Common myeloid progenitor, CD34-positive (primary cell): ENCODE measurements around the gene KRTAP4-9.
"Not testable (repeated sequence)": the region's sequence is repeated elsewhere in the genome, so short reads cannot be mapped to it uniquely, and the experiment has no call there.

Experiments used
- CTCF ChIA-PET: fragments of 350-600 bp; sonication (Branson Sonifier 250); formaldehyde crosslinking; loops from one replicate; lab custom pipeline; 2021; ENCODE audit warnings: antibody characterized with exemption; lab: Charles Lee
- POLR2A ChIA-PET: fragments of 350-600 bp; sonication (Branson Sonifier 250); formaldehyde crosslinking; loops from one replicate; lab custom pipeline; 2021; ENCODE audit warnings: antibody characterized with exemption; lab: Charles Lee
- DNase-seq, 3 donors: peaks; one replicate each; pipeline versions ENCODE4 v3.0.0 to v3.0.0-alpha.2; 2013
- H3K27ac ChIP-seq, 2 experiments: 1 replicate in 1 of 2; 2 replicates in 1 of 2; pipeline ENCODE4 v1.7.0; 2013; ENCODE audit warnings: inconsistent platforms in 2 of 2, low read length in 2 of 2, mild to moderate bottlenecking in 2 of 2, low read depth in 1 of 2, moderate library complexity in 1 of 2; ENCODE audit not compliant: severe bottlenecking in 2 of 2, insufficient read depth in 1 of 2, poor library complexity in 1 of 2
- H3K27me3 ChIP-seq, 5 experiments: replicated peaks in 2 of 5; 1 replicate in 3 of 5; 2 replicates in 2 of 5; pipeline versions ENCODE4 v1.6.1 to v1.7.0; 2013; ENCODE audit warnings: low read length in 4 of 5, mild to moderate bottlenecking in 2 of 5, moderate library complexity in 2 of 5, inconsistent platforms in 1 of 5; ENCODE audit not compliant: insufficient read depth in 5 of 5, control insufficient read depth in 4 of 5
- H3K36me3 ChIP-seq, 4 experiments: 1 replicate in 2 of 4; 2 replicates in 2 of 4; pipeline versions ENCODE4 v1.6.1 to v1.7.0; 2013; ENCODE audit warnings: low read length in 3 of 4, control low read depth in 1 of 4, mild to moderate bottlenecking in 1 of 4; ENCODE audit not compliant: control insufficient read depth in 4 of 4, insufficient read depth in 4 of 4
- H3K4me1 ChIP-seq, 4 experiments: 1 replicate in 3 of 4; 2 replicates in 1 of 4; pipeline versions ENCODE4 v1.6.1 to v1.7.1; 2013; ENCODE audit warnings: low read length in 3 of 4, mild to moderate bottlenecking in 3 of 4, control low read depth in 1 of 4, inconsistent platforms in 1 of 4, moderate library complexity in 1 of 4; ENCODE audit not compliant: control insufficient read depth in 4 of 4, insufficient read depth in 4 of 4; ENCODE audit errors: control extremely low read depth in 1 of 4
- H3K4me3 ChIP-seq, 7 experiments: 1 replicate in 4 of 7; 2 replicates in 3 of 7; pipeline versions ENCODE4 v1.5.1 to v1.7.0; 2013; ENCODE audit warnings: mild to moderate bottlenecking in 7 of 7, low read length in 6 of 7, moderate library complexity in 6 of 7, inconsistent platforms in 2 of 7, low read depth in 2 of 7, control low read depth in 1 of 7; ENCODE audit not compliant: insufficient read depth in 4 of 7, control insufficient read depth in 1 of 7; ENCODE audit errors: extremely low read depth in 1 of 7
- H3K9me3 ChIP-seq, 5 experiments: 1 replicate in 4 of 5; 2 replicates in 1 of 5; pipeline versions ENCODE4 v1.6.1 to v1.7.1; 2013; ENCODE audit warnings: low read length in 4 of 5, mild to moderate bottlenecking in 2 of 5, inconsistent platforms in 1 of 5, low read depth in 1 of 5, moderate library complexity in 1 of 5; ENCODE audit not compliant: control insufficient read depth in 4 of 5, insufficient read depth in 2 of 5; ENCODE audit errors: control extremely low read depth in 1 of 5
- WGBS: methylation state at CpG from one replicate; pipeline ENCODE4 v1.1.5; 2013; ENCODE audit not compliant: insufficient coverage; 5-methylcytosine and 5-hydroxymethylcytosine counted together

KRTAP4-9 gene

DNA sequence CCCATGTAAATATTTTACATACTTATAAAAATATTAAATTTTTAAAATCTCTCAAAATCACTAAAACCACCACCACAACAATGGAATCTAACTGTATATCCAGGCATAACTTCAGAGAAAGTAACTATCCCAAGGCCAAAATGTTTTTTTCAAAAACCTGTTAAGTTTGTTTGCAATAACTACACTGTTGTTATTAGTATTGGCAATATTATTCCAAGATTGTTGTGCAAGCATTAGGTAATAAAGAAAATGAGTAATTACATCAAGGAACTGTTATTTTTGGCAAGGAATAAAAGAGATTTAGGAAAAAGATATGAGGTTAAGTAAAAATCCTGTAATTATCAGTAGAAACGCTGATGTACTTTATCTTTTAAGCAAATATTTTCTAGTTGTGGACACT, 22.2 kb downstream of the KRTAP4-9 start:
- Histone ChIP-seq H3K27me3 (no peaks in the 10 kb centered on the region), H3K27ac (no peak overlapping the region), H3K4me1 (peaks cover 0 to 15% (median 9%) of the 10 kb centered on the region in 4 experiments), H3K9me3 (peaks cover 0 to 10% (median 0%) of the 10 kb centered on the region in 5 experiments), H3K36me3 (no peaks in the 10 kb centered on the region), H3K4me3 (no peak overlapping the region)
- WGBS, result 100% methylated on average over 1 of the region's 1 CpG
- ChIA-PET CTCF (no interaction called here), POLR2A (no interaction called here)
- DNase-seq, result no peak

DNA sequence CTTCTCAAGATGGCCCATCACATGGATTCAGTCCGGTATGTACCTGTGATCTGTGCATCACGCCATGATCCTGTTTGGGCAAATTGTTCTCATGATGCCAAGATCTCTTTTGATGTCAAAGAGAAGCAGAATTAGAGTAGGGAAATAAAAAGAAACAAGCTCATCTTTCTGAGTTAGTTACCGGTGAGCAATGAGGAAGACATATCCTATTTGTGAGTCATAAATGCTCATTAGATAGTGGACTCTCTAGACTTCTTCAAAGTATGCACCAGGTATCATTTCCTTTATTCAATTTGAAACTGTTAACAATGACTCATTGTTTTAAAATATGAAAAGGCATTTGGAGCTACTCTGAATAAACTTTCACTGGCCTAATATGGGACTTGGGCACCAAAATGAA, 26.8 kb downstream of the KRTAP4-9 start:
- ChIA-PET POLR2A (no interaction called here), CTCF (no interaction called here)
- no peak overlapping the region for H3K27ac ChIP-seq
- H3K36me3 ChIP-seq, result no peaks in the 10 kb centered on the region
- H3K27me3 ChIP-seq, result no peaks in the 10 kb centered on the region
- H3K4me3 ChIP-seq, result no peak overlapping the region
- WGBS, result 100% methylated on average over 2 of the region's 3 CpGs
- DNase-seq, result peak in 1 of 3 donors; percentile 12
- peaks cover 0 to 4% (median 0%) of the 10 kb centered on the region in 4 experiments for H3K4me1 ChIP-seq
- H3K9me3 ChIP-seq, result no peaks in the 10 kb centered on the region

DNA sequence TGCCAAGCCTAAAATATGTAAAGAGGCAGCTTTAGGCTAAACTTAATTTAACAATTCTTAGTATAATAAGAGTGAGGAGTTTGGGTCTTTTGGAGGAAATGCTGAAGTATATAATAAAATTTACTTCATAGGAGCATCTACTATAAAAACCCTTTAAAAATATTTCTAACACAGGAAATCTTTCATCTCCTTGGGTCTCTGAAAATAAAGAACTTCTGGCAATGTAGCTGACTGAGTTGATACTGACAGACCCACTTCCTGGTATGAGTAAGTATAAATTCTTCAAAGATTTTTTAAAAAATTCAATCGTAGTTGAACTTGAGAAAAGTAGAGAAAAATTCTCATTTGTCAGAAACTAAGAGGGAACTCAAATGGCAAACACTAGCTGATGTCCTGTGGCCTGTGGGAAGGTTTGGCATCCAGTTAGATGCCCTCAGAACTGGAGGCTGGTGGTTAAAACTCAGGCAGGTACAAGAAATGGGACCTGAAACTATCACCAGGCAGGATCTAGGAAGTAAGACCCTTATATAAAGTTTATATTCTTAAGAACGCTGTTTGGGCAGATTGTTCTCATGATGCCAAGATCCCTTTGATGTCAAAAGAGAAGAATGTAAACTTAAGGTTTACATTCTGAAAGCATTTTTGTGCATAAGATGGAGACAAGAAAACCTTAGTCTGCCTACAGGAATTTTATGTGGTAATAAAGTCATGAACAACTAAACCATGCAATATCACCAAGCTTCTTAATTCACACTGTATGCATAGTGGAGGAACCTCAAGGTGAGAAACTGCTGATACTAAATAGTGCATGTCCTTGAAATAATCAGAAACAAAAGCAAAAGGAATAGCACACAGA, 28.9 kb downstream of the KRTAP4-9 start:
- Histone ChIP-seq H3K27ac (no peak overlapping the region), H3K36me3 (no peaks in the 10 kb centered on the region), H3K9me3 (peaks cover 0 to 8% (median 3%) of the 10 kb centered on the region in 5 experiments), H3K27me3 (no peaks in the 10 kb centered on the region), H3K4me3 (no peak overlapping the region), H3K4me1 (peaks cover 0 to 4% (median 0%) of the 10 kb centered on the region in 4 experiments)
- DNase-seq, result peak in 2 of 3 donors; percentile 26 to 30
- ChIA-PET POLR2A (no interaction called here), CTCF (no interaction called here)
- no CpG with 5 or more reads among the region's 2 CpGs for WGBS

DNA sequence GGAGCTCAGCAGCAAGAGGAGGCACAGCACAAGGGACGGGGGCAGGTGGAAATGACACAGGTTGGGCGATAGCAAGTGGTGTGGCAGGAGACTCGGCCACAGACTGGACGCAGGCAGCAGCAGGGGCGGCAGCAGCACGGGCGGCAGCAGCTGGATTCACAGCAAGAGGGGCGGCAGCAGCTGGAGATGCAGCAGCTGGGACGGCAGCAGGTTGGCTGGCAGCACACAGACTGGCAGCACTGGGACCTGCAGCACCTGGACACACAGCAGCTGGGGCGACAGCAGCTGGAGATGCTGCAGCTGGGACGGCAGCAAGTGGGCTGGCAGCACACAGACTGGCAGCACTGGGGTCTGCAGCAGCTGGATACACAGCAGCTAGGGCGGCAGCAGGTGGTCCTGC, 34.7 kb downstream of the KRTAP4-9 start:
- 92% methylated on average over 12 of the region's 12 CpGs for WGBS
- CTCF ChIA-PET, H3K4me3 ChIP-seq, H3K4me1 ChIP-seq, H3K27me3 ChIP-seq, DNase-seq, H3K27ac ChIP-seq, H3K36me3 ChIP-seq, POLR2A ChIA-PET: not testable (repeated sequence)
- H3K9me3 ChIP-seq, result peaks cover 4 to 41% (median 11%) of the 10 kb centered on the region in 5 experiments

DNA sequence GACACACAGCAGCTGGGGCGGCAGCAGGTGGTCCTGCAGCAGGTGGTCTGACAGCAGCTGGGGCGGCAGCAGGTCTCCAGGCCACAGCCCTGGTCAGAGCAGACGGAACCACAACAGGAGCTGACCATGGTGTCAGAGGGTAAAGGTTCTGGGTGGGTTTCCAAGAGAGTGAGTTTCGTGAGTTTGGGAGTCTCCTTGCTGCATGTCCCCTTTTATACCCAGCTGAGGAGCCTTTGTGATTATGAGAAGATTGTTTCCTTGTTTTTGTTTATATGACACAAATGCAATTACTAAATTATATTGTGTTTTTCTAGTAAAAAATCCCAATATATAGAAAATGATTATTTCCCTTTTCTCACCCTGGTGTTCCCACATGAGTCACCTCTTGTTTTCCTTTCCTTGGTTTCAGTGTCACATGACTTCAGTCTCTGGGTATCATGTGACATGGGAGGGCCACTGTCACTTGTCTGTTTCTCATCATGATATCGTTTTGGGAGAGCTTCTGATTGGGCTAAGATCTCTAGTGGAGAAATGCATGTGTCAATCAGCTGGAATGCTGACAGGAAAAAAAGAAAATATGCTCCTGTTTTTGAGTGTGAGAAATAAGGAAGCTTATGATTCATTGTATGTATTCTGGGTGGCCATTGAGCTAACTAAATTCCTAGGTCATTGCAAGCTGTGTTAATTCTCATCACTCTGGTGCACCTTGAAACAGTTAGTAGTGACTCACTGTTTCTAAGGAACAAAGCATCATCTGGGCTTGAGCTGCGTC, 35.4 kb downstream of the KRTAP4-9 start, which contains the start of gene KRTAP4-6:
TSS of gene KRTAP4-6 (minus strand) at position 185 of the 772 bp plus-strand sequence. CDS start at position 128, 57 bp downstream.
- DNase-seq, result peak in 1 of 3 donors; percentile 20
- WGBS, result 100% methylated on average over 4 of the region's 6 CpGs
- CTCF ChIA-PET, result interaction anchor here (0.9 kb wide), 1 partner anchor 10 kb away, joined by 3 read pairs; no protein-coding TSS in a partner anchor

DNA sequence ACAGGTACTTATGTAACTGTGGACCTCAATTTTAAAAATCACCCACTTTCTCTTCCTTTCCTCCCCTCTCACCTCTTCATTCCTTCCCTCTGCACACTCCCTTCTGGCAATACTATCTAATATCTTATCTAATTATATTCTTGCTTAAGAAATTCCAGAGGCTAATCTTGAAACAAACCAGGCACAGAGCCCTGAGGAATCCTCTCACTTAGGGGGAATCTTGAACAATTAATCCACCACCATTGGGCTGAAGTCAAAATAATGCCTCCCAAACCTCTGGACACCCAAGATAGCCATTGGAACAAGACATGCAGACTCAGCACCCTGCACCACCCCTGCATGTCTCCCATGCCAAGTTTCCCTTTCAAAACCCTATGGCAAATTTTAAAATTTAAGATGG, 36.2 kb downstream of the KRTAP4-9 start:
- POLR2A ChIA-PET, result no interaction called here
- CTCF ChIA-PET, result interaction anchor here (0.9 kb wide), 1 partner anchor 9 kb away, joined by 3 read pairs; no protein-coding TSS in a partner anchor
- DNase-seq, result no peak
- Histone ChIP-seq H3K4me3 (no peak overlapping the region), H3K27ac (no peak overlapping the region), H3K9me3 (peaks cover 4 to 41% (median 11%) of the 10 kb centered on the region in 5 experiments), H3K36me3 (no peaks in the 10 kb centered on the region), H3K4me1 (no peaks in the 10 kb centered on the region), H3K27me3 (no peaks in the 10 kb centered on the region)

More for the DNA sequence above, 35.4 kb downstream of the KRTAP4-9 start, which contains the start of gene KRTAP4-6:
- Histone ChIP-seq H3K9me3 (peaks cover 4 to 41% (median 11%) of the 10 kb centered on the region in 5 experiments), H3K4me3 (no peak within 1 kb of the TSS), H3K27ac (no peak within 1 kb of the TSS), H3K27me3 (no peaks in the 10 kb centered on the region), H3K36me3 (no peaks in the 10 kb centered on the region), H3K4me1 (no peaks in the 10 kb centered on the region)
- POLR2A ChIA-PET, result interaction anchor here (0.6 kb wide), 1 partner anchor 163 kb away, joined by 4 read pairs; no protein-coding TSS in a partner anchor
